Measurements from ENCODE around the gene IKZF2.

Gene IKZF2

GRCh38 chr2:213084261-213084660, 67.2 kb downstream of the IKZF2 start:
- no peak for DNase-seq (ENCODE audit: low read depth)
- no peak for TF ChIP-seq CTCF (IDR thresholded peaks at IDR 0.05; ENCODE audit: control insufficient read depth, extremely low read depth, insufficient read depth)
- H3K4me3 ChIP-seq (ENCODE audit: low read depth, low read length), result no peak overlapping the region

GRCh38 chr2:213080969-213081617, 70.3 kb downstream of the IKZF2 start:
- DNase-seq (ENCODE audit: low read depth), result peak; percentile 65

GRCh38 chr2:213079756-213080155, 71.7 kb downstream of the IKZF2 start:
- no peak for TF ChIP-seq CTCF (IDR thresholded peaks at IDR 0.05; ENCODE audit: control insufficient read depth, extremely low read depth, insufficient read depth)
- no peak overlapping the region for H3K4me3 ChIP-seq (ENCODE audit: low read depth, low read length)
- DNase-seq (ENCODE audit: low read depth), result no peak

More at GRCh38 chr2:213080969-213081617, 70.3 kb downstream of the IKZF2 start:
- H3K4me3 ChIP-seq (ENCODE audit: low read depth, low read length), result no peak overlapping the region
- no peak for TF ChIP-seq CTCF (IDR thresholded peaks at IDR 0.05; ENCODE audit: control insufficient read depth, extremely low read depth, insufficient read depth)

GRCh38 chr2:213078686-213079085, 72.7 kb downstream of the IKZF2 start:
- no peak overlapping the region for H3K4me3 ChIP-seq (ENCODE audit: low read depth, low read length)
- TF ChIP-seq CTCF (IDR thresholded peaks at IDR 0.05; ENCODE audit: control insufficient read depth, extremely low read depth, insufficient read depth), result no peak
- no peak for DNase-seq (ENCODE audit: low read depth)

- TF ChIP-seq CTCF (IDR thresholded peaks at IDR 0.05; ENCODE audit: control insufficient read depth, extremely low read depth, insufficient read depth), result no peak
- H3K4me3 ChIP-seq (ENCODE audit: low read depth, low read length), result no peak overlapping the region
- no peak for DNase-seq (ENCODE audit: low read depth)
These were observed 81.9 kb downstream of the IKZF2 start for GRCh38 chr2:213069531-213069930.

- TF ChIP-seq CTCF (IDR thresholded peaks at IDR 0.05; ENCODE audit: control insufficient read depth, extremely low read depth, insufficient read depth), result no peak
- no peak for DNase-seq (ENCODE audit: low read depth)
- H3K4me3 ChIP-seq (ENCODE audit: low read depth, low read length), result no peak overlapping the region
These were observed 82.6 kb downstream of the IKZF2 start for GRCh38 chr2:213068676-213069359.

All from LNCaP clone FGC (cell line).